GM19240 (cell line): ENCODE data around the gene SMC1B.
"Not testable (repeated sequence)": the region's sequence is repeated elsewhere in the genome, so short reads cannot be mapped to it uniquely, and the experiment has no call there.

Source experiments
- DNase-seq: peaks from one replicate; pipeline ENCODE4 v3.0.0; 2011; ENCODE audit warnings: low spot score; ENCODE audit not compliant: insufficient read length

SMC1B gene

DNA sequence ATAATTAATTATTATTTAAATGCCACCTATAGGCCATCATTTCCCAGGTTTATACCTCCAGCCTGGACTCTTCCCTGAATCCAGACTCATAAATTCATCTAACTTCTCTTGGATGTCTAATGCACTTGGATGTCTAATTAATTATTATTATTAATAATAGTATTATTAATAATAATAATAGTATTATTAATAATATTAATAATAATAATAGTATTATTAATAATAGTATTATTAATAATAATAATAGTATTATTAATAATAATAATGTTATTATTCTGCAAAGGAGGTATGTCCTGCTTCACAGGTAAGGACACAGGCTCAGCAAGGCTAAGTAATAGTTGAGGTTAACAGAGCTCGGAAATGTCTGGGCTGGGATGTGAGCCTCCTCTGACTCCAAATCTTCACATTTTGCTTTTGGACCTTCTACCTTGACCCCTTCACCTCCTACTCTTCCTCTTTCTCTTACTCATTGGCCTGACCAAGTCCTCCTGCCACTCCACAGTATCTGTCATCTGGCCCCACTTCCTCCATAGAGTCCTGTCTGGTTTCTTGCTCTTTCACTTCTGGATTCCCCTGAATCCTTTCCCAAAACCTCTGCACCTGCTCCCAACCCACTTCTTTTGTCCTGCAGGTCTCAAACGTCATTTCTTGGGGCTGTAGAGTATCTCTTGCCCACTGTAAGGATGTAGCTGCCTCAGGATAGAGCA lies 8.1 kb upstream of the SMC1B start:
- no peak for DNase-seq

DNA sequence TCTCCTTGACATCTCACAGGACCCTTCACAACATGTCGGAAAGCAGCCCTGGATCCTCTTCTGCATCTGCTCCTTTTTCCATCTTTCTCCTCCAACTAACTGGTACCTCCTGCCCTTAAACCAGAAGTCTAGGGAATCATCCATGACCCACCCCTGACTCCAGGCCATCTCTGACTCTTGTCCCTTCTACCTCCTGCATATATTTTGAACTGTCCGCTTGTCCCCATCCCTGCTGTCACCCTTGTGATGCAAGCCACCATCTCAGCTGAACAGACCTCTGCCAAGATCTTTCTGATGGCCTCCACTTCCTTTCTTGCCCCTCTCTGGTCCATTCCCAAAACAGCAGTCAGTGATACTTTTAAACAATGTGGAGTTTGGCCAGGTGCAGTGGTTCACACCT lies 7.1 kb upstream of the SMC1B start:
- DNase-seq: no peak

DNA sequence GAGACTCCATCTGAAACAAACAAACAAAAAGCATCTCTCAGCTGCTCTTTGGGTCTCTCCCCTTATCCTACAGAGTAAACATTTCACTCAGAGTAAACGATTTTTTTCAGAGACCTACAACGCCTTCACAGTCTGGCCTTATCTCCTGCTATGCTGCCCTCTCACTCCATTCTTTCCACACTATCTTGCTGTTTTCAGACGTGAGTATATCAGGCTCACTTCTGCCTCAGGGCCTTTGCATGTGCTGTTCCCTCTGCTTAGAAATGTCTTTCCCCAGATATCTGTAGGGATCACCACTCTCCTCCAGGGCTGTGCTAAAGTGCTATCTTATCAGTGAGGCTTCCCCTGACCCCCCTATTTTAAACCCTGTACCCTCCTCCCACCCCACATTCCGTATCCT lies 6.6 kb upstream of the SMC1B start:
- no peak for DNase-seq

DNA sequence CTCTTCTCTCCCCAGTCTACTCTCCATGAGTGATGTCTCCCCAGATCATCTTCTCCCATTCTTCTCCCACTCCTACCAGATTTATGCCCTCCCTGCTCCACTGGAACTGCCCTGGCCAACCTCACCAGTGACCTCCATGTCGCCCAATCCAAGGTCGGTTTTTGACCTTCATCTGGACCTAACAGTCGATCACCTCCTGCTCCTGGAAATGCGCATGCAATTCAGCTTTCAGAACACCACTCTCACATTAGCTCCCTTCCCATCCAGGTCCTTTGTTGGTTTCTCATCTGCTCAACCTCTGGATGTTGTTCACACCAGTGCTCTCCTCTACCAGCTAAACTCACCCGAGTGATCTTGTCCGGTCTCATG lies 5.4 kb upstream of the SMC1B start:
- no peak for DNase-seq

DNA sequence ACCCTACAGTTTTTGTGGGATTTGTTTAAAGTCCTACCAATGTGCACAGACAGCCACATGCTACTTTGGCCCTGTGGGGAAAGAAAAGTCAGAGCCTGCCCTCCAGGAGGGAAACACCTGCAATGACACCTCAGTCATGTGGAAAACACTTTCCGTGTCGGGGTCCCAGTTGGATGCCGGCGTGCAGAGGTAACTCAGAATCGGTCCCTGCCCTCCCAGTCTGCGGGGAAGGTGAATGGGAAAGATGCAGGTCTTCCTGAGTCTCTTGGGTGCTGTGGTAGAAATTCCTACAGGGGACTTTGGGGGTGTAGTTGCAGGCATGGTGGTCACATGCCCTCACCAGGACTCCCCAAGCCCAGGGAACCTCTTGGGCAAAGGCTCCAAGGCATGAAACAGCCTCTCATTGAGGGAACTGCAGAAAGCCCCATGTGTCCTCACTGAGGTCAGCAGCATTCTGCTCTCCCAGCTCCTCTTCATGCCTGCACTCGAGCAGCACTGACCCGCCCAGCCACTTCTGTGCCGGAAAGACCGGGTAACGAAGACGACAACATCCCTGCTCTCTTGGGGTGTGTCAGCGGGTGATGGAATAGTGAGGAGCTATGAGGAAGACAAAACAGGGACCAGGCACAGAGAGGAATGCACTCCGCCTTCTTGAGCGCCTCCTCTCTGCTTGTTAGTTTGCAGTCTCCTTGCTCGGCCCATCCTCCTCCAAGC lies 4.8 kb upstream of the SMC1B start:
- no peak for DNase-seq

DNA sequence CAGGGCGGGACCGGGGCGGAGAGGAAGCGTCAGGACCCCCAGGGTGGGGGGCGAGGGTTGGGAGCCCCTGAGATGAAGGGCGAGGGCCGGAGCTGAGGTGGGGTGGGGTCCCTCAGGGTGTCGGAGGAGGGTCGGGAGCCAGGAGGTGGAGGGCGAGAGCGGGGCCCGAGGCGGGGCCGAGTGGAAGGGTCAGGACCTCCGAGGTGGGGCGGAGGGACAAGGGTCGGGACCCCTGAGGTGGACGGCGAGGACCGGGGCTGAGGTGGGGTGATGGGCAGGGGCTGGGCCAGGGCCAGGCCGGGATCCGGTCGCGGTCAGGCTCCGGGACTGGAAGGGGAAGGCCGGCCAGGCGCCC lies 409 bp downstream of the SMC1B start:
- no peak for DNase-seq

DNA sequence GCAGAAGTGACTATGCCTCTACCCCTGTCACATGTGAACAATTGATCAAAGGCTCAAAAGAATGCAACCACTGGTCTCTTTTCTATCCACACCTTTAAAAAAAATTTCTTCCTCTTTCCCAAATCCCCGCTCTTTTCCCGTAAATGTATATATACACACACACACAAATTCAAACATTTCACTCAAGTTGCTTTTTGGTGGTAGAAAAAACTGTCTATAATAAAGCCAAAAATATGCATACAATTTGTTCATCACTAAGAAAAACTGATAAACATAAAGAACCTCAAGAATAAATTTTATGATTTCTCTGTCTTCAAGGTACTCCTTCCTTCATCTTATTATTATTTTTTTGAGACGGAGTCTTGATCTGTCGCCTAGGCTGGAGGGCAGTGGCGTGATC lies 5.6 kb downstream of the SMC1B start:
- no peak for DNase-seq

DNA sequence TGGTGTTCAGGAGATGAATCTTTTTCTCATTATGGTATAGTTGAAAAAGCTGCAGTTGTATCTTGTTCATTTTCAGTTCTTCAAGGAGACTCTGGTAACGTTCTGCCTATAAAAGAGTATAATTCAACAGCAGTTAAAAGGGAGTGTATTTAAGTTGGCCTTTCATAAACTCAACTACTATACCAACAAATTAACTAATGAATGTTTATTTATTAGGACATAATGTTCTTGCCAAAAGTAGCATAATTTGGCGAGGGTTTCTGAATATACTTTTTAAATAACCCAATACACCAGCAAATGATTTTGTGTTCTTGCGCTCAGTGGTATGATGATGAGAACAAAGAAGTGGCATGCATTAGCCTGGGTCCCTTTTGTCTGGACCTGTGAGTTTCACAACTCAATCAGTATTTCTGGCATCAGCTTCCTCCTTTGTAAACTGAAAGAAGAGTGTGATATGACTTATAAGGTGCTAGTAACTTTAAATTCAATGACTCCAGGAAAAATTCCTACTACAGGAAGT lies 10.9 kb downstream of the SMC1B start:
- DNase-seq: no peak

DNA sequence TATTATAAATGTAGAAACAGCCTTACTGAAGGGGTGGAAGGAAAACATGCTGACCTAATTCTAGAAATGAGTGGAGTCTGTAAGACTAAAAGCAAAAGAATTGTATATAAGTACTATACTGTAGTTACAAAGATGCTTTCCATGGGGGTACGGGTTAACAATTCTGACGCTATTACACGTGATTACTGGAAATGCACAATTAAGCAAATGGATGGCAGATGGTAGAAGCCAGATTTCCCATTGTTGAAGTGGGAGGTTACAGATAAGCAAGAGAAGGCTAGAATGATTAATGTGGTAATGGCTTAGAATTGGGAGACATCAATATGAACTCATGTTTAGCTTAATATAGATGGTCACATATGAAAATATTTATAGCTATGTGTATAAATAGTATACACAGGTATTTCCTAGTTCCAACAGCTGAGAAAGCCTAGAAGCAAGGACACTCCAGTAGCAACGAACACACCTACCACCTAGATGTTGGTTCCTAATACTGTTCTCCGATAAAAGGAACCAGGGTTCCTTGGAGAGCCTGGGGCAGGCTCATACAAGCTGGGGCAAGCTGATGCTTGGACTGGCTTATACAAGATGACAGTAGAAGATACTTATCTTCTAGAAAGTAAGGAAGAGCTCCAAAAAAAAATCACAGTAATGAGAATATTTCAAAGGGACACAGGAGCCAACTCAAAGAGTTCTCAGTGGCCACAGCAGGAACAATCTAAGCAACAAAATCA lies 13.5 kb downstream of the SMC1B start:
- no peak for DNase-seq

DNA sequence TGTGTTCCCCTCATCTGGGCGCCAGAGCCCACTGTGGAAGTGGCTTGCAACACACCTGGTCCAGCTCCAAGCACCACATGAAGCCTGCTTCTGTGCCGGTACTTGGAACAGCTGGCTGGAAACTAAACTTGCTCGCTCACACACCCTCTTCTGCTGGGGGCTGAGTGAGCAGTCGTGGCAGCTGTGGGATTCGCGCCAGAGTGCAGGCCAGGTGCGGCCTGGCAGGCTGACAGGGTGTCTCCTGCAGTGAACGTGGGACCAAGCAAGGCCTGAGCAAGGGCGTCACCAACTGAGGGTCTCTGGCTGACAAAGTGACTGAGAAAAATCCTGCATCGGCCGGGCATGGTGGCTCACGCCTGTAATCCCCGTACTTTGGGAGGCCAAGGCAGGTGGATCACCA lies 15.2 kb downstream of the SMC1B start:
- DNase-seq: no peak

DNA sequence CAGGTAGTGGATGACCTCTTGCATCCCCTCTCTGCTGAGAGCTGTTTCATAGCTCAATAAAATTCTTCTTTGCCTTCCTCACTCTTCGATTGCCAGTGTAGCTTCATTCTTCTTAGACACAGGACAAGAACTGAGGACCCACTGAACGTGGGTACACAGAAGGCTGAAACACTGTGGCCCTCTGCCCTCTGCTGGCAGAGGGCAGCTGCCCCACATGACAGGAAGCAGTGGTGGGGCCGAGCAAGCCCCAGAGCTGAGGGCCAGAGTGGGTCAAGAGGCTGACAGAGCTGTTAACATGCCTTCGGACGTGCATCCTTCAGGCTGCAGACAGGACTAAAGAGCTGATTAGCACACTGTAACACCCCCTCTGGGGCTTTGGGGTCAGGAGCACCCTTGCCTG lies 15.6 kb downstream of the SMC1B start:
- no peak for DNase-seq

DNA sequence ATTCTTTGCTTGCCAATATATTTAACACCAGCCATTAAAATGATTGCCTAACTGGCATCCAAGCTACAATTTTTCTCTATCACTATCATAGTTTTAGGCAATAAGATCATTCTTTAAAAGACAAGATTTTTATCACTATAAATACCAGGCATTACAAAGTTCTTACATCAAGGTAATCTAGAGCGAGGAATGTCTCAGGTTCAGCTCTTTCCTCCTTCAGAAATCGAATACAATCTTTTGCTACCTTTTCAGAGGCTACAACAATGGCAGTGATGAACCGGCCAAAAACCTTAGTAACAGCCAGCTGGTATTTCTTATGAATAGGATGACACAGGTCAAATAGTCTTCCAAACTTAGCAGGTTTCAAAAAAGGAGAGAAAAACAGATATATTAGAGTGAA lies 23.9 kb downstream of the SMC1B start:
- no peak for DNase-seq

DNA sequence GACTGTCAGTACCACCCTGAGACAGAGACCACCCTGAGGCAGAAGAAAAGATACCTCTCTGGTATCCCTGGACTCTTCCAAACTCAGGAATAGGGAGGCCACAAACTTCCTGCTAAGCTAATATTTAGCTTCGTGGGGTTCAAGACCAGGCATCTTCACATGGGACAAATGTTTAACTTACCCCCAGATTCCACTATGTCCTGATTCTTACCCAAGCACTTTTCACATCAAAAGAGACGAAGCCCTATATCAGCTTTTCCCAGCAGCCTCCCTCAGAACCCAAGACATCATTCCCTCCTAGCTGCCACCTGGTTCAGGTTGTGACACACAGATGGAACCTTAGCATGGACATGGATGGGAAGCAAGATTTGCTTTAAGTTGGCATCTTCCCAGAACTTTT lies 32.1 kb downstream of the SMC1B start:
- no peak for DNase-seq

DNA sequence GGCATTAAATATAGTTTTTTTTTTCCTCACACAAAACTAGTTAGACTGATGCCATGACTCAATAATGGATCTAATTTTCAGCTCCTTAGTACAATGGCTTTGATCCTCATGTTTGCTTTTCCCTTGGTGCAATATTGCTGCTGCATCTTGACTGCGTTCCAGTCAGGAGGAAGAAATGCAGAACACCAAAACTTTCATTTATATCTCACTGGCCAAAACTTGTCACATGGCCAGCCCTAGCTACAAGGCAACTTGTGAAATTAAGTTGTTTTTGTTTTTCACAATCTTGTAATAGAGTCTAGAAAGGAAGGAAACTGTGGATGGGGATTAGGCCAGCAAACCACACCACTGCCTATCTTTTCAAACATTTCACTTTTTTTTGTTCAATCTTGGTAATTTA lies 36.7 kb downstream of the SMC1B start:
- no peak for DNase-seq

DNA sequence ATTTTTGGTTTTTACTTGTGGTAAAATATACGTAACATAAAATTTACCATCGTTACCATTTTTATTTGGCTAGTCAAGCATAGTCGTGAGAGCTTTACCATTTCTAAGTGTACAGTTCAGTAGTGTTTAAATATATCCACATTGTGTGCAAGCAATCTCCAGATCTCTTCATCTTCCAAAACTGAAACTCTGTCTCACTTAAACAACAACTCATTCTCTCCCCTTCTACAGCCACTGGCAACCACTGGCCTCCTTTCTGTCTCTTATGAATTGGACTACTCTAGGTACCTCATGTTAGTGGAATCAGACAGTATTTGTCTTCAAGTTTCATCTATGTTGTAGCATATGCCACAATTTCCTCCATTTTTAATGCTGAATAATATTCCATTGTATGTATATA lies 37.4 kb downstream of the SMC1B start:
- no peak for DNase-seq

DNA sequence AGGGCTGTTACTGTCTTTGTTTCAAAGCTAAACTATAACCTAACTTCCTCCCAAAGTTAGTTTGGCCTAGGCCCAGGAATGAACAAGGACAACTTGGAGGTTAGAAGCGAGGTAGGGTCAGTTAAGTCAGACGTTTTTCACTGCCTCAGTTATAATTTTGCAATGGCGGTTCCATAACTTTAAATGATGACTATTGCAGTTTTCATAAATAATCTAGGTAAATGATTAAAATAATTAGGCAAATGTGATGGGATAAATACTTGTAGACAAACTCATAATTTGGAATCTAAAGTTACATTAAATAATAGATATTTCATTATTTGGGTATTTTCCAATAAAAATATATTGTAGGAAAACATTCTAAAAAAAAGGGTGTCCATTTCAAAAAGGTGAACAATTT lies 39.8 kb downstream of the SMC1B start:
- not testable (repeated sequence) for DNase-seq

DNA sequence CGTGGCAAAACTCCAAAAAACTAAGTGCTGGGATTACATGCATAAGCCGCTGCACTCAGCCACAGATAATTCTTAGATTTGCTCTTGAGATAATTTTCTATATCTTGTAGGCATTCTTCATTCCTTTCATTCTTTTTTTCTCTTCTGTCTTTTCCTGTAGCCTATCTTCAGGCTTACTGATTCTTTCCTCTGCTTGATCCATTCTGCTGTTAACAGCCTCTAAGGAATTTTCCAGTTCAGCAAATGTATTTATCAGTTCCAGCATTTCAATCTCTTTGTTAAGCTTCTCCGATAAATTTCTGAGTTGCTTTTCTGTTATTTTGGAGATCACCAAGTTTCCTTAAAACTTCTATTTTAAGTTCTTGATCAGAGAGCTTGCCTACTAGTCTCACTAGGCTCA lies 46.7 kb downstream of the SMC1B start:
- DNase-seq: no peak

DNA sequence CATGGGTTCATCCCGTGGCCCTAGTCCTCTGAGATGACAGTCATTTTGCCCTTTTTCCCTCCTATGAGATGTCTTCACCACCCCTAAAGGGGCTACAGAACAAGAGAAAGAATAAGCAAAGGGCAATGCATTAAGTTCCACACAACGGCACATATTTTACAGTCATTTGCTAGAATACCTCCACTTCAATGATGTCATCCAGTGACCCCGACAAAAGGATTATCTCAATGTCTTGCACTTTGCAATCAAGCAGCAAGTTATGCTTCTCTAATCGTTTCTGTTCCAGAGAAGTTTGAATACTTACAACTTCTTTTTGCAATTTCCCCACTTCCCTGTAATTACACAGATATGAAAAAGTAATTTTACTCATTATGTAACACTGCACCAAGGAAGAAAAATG lies 53.8 kb downstream of the SMC1B start:
- no peak for DNase-seq

DNA sequence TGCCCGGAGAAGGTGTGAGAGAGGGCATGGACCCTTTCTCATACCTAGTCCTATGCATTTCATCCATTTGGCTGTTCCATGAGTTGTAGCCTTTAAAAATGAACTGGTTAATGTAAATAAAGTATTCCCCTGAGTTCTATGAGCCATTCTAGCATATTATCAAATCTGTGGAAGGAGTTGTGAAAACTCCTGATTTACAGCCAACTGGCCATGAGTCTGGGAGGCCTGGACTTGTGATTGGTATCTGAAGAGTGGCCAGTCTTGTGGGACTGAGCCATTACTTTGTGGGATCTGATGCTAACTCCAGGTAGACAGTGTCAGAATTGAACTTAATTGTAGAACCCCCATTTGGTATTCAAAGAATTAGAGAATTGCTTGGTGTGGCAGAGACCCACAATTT lies 55.3 kb downstream of the SMC1B start:
- no peak for DNase-seq

DNA sequence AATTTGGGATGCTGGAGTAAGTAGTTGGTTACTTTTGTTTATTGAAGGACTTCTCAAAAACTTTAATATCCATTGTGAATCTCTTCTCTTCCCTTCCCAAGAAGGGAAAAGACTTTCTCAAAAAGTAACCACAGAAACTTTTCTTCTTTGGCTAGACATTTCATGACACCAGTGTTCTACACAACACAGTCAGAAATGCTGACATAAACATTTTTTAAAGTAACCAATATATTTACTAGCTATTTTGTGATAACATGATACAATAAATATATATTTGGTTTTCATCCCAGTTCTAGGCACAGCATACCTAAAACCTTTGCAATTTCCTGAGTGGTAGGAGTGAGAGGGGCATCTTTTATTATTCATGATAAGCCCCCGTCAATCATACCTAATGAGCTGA lies 55.9 kb downstream of the SMC1B start:
- DNase-seq: no peak

DNA sequence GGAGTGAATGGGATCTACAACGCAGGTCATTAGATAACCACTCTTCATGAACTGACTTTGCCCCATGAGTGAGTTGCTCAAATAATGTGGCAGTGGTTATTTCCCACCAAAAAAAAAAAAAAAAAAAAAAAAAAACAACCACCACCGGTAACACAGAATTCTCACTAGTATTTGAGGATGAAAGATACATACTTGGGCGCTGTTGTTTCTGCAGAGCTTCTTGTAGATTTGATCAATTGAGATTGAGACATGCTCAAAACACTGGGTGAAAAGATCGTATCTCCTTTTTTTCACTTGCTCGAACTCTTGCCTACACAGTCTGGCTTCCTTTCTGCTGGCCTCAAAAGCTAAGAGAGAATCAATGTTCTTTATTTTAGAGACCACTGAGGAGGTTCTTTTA lies 59.6 kb downstream of the SMC1B start:
- DNase-seq: no peak

DNA sequence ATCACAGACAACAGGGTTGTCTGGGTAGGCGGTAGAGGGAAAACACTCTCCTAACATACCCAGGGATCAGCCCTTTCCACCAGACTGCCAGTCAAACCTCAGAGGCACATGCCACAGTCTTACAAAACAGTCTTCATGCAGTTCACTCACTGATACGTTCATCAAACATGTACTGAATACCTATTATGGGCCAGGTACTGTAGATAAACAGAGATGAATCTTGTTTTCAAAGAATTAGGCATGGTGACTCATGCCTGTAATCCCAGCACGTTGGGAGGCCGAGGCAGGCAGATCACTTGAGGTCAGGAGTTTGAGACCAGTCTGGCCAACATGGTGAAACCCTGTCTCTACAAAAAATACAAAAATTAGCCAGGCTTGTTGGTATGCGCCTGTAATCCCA lies 60.6 kb downstream of the SMC1B start:
- not testable (repeated sequence) for DNase-seq

DNA sequence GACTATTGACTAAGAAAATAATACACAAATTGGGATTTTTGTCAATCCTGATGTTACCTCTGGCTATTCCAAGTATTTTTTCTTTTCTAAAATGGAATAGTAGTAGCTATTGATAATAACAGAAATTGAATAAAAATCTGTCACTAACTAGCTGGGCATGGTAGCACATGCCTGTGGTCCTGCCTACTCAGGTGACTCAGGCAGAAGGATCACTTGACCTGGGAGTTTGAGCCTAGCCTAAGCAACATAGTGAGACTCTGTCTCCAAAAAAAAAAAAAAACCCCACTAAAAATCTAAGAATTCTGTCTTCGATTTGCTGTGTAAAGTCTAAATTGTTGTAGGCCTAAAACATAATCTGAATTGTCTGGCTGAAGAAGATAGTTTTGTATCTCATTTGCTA lies 61.4 kb downstream of the SMC1B start:
- no peak for DNase-seq
